ENCODE results near the gene EML4.

GRCh38 chr2:42124011-42124785, 45.0 kb upstream of the EML4 start:
- TF ChIP-seq ZNF441 (CRISPR knock-in tag; IDR thresholded peaks at IDR 0.05; ENCODE audit: borderline replicate concordance) (no peak), ZNF841 (CRISPR knock-in tag; IDR thresholded peaks at IDR 0.05; ENCODE audit: borderline replicate concordance) (no peak), ZZZ3 (CRISPR knock-in tag; IDR thresholded peaks at IDR 0.05; ENCODE audit: borderline replicate concordance) (no peak), RAD21 (CRISPR knock-in tag; IDR thresholded peaks at IDR 0.05) (no peak), ZNF276 (CRISPR knock-in tag; IDR thresholded peaks at IDR 0.05; ENCODE audit: low read depth) (no peak), ETS1 (CRISPR knock-in tag; IDR thresholded peaks at IDR 0.05) (no peak), ELF3 (CRISPR knock-in tag; IDR thresholded peaks at IDR 0.05) (peak; percentile 87), HDAC6 (IDR thresholded peaks at IDR 0.05; ENCODE audit: low read depth, low read length) (no peak), DPF2 (CRISPR knock-in tag; IDR thresholded peaks at IDR 0.05; ENCODE audit: borderline replicate concordance, low read depth) (no peak), JUN (CRISPR knock-in tag; IDR thresholded peaks at IDR 0.05) (no peak), POLR2A (IDR thresholded peaks at IDR 0.05; ENCODE audit: insufficient read depth in 1 of 2, low read depth in 2 of 2, low read length in 2 of 2) (no peak)

Data from HepG2 (cell line).